Measurements from ENCODE around the gene MAB21L4. TPM values are rescaled to one million over a fixed set of nuclear protein-coding genes. Genes with fewer than 3 reads are reported as not detected.

MAB21L4 gene
- total RNA-seq, 1 donor from 2014 or later: not detected

DNA sequence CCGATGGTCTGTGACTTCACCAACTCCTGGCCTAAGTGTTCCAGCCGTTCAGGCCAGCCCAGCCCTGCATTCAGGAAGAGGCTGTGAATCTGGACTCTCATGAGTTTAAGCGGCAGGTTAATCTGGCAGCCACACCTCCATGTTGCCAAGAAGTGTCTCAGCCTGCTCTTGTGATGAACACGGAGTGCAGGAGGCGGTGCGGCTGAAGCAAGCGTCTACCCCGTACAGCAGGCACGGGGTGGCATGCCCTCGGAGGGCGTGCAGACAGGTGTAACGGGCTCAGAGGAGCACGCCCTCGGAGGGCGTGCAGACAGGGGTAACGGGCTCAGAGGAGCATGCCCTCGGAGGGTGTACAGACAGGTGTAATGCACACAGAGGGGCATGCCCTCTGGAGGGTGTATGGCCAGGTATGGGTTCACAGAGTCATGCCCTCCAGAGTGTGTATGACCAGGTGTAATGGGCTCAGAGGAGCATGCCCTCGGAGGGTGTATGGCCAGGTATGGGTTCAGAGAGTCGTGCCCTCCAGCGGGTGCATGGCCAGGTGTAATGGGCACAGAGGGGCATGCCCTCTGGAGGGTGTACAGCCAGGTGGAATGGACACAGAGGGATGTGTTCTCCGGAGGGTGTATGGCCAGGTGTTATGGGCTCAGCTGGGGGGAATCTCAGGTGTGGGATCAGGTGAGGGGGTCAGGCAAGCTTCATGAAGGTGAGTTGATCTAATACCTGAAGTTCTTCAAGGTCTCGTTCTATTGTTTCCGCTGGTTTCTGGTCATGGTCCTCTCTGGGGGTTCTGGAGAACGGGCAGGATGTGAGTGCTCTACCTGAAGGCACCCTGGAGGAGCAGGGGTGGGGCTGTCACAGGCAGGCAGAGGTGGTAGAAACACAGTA is 32.8 kb upstream of the MAB21L4 start:
- Mint-ChIP-seq H3K9me3 (ENCODE audit: unreplicated experiment) (no peaks in the 10 kb centered on the region), H3K27me3 (ENCODE audit: unreplicated experiment) (peaks cover 16% of the 10 kb centered on the region), H3K36me3 (ENCODE audit: low read depth, unreplicated experiment) (peaks cover 10% of the 10 kb centered on the region), H3K4me1 (ENCODE audit: unreplicated experiment) (no peaks in the 10 kb centered on the region), H3K27ac (ENCODE audit: unreplicated experiment) (no peak overlapping the region), H3K4me3 (ENCODE audit: unreplicated experiment) (no peak overlapping the region)
- no peak for TF ChIP-seq CTCF (IDR thresholded peaks at IDR 0.05; ENCODE audit: unreplicated experiment)
- DNase-seq (ENCODE audit: low spot score): peak; percentile 4

DNA sequence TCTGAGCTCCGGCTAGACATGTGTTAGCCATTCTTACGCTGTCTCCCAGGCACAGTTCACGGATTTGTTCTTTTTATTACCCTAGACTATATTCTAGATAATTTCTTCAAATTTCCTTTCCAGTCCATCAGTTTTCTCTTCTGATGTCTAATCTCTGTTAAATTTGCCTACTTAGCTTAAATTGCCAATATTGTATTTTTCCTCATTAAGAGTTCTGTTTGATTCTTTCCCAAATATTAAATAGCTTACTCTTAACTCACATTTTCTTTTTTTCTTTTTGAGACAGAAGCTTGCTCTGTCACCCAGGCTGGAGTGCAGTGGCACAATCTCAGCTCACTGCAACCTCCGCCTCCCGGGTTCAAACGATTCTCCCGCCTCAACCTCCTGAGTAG is 31.4 kb upstream of the MAB21L4 start:
- H3K9me3 Mint-ChIP-seq (ENCODE audit: unreplicated experiment): no peaks in the 10 kb centered on the region
- peaks cover 10% of the 10 kb centered on the region for H3K36me3 Mint-ChIP-seq (ENCODE audit: low read depth, unreplicated experiment)
- no peak overlapping the region for H3K4me3 Mint-ChIP-seq (ENCODE audit: unreplicated experiment)
- no peak overlapping the region for H3K27ac Mint-ChIP-seq (ENCODE audit: unreplicated experiment)
- no peaks in the 10 kb centered on the region for H3K4me1 Mint-ChIP-seq (ENCODE audit: unreplicated experiment)
- no peak for DNase-seq (ENCODE audit: low spot score)
- peaks cover 16% of the 10 kb centered on the region for H3K27me3 Mint-ChIP-seq (ENCODE audit: unreplicated experiment)
- TF ChIP-seq CTCF (IDR thresholded peaks at IDR 0.05; ENCODE audit: unreplicated experiment): no peak

GRCh38 chr2:240926516-240927389 is 30.8 kb upstream of the MAB21L4 start:
- H3K27me3 Mint-ChIP-seq (ENCODE audit: unreplicated experiment): peaks cover 16% of the 10 kb centered on the region
- no peak overlapping the region for H3K27ac Mint-ChIP-seq (ENCODE audit: unreplicated experiment)
- no peak for DNase-seq (ENCODE audit: low spot score)
- H3K4me1 Mint-ChIP-seq (ENCODE audit: unreplicated experiment): no peaks in the 10 kb centered on the region
- no peak for TF ChIP-seq CTCF (IDR thresholded peaks at IDR 0.05; ENCODE audit: unreplicated experiment)
- no peak overlapping the region for H3K4me3 Mint-ChIP-seq (ENCODE audit: unreplicated experiment)
- no peaks in the 10 kb centered on the region for H3K9me3 Mint-ChIP-seq (ENCODE audit: unreplicated experiment)
- peaks cover 10% of the 10 kb centered on the region for H3K36me3 Mint-ChIP-seq (ENCODE audit: low read depth, unreplicated experiment)

DNA sequence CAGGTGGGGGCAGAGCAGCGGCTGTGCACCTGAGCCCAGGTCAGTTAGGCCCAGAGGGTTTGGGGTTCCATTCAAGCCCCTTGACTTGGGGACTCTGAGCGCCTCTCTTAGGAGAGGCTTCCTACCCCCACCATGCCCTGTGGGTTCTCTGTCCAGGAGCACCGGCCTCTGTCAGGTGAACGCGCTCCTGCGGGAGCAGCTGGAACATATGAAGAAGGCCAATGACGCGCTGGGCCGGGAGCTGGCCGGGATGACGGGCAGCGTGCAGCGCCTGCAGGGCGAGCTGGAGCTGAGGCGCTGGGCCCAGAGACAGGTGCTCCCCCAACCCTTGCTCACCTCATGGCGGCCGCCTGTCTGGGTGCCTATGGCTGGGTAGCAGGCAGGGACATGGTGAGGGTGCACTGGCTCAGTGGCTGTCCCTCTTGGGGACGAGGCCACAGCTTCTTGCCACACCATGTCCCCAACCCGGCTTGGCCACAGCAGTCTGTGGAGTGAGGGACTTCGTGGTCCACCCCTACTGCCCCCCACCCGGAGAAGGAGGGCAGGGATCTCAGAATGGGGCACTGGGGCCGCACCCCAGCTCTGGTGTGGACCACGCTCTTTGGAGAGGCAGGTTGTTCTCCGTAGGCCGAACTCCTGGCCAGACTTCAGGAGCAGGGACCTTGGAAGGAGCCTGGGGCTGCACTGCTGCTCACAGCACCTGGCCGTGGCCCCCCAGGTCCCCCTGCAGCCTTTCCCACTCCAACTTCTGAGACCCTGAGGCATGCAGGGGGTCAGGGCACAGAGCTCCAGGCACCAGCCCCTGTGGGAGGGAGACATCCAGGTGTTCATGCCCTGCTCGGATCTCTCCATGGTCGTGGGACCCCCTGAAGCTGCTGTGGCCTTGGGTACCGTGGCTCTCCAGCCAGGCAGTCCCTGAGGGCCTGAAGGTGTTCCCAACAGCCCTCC is 29.9 kb upstream of the MAB21L4 start:
- no peak for TF ChIP-seq CTCF (IDR thresholded peaks at IDR 0.05; ENCODE audit: unreplicated experiment)
- Mint-ChIP-seq H3K4me3 (ENCODE audit: unreplicated experiment) (no peak overlapping the region), H3K27me3 (ENCODE audit: unreplicated experiment) (peaks cover 13% of the 10 kb centered on the region), H3K27ac (ENCODE audit: unreplicated experiment) (no peak overlapping the region), H3K9me3 (ENCODE audit: unreplicated experiment) (no peaks in the 10 kb centered on the region), H3K36me3 (ENCODE audit: low read depth, unreplicated experiment) (peaks cover 10% of the 10 kb centered on the region), H3K4me1 (ENCODE audit: unreplicated experiment) (no peaks in the 10 kb centered on the region)
- DNase-seq (ENCODE audit: low spot score): peak; percentile 5

All from endothelial cell (in vitro differentiated cells).